Neural cell (in vitro differentiated cells): ENCODE data around the gene SCN8A. TPM values are rescaled to one million over a fixed set of nuclear protein-coding genes. Genes with fewer than 3 reads are reported as not detected.

ENCODE experiments used
- H2AFZ ChIP-seq: fragments of 200-600, 300-800 bp; sonication (generic), shearing (Covaris generic); 2 replicates; pipeline ENCODE4 v1.6.0; 2014; ENCODE audit warnings: low read depth, mild to moderate bottlenecking, antibody characterized with exemption, low read length, moderate library complexity
- H3F3A ChIP-seq: fragments of 200-600 bp; shearing (Covaris generic); 2 replicates; pipeline ENCODE4 v1.6.1; 2016; ENCODE audit warnings: mild to moderate bottlenecking, moderate library complexity, mixed read lengths, antibody characterized with exemption, low read length; ENCODE audit not compliant: insufficient read depth, poor library complexity, severe bottlenecking
- H3K27ac ChIP-seq: fragments of 200-600, 300-800 bp; sonication (generic), shearing (Covaris generic); 2 replicates; pipeline ENCODE4 v1.5.1; 2014; ENCODE audit warnings: mild to moderate bottlenecking, low read length, moderate library complexity
- H3K27me3 ChIP-seq: fragments of 300-800, 200-600 bp; sonication (generic), shearing (Covaris generic); 2 replicates; pipeline ENCODE4 v1.6.0; 2014; ENCODE audit warnings: mild to moderate bottlenecking, low read depth, low read length, moderate library complexity; ENCODE audit not compliant: insufficient read depth
- H3K36me3 ChIP-seq: fragments of 300-800, 200-600 bp; sonication (generic), shearing (Covaris generic); 2 replicates; pipeline ENCODE4 v1.5.1; 2014; ENCODE audit warnings: mild to moderate bottlenecking, antibody characterized with exemption, low read length, moderate library complexity; ENCODE audit not compliant: insufficient read depth
- H3K4me2 ChIP-seq: fragments of 300-800, 200-600 bp; sonication (generic), shearing (Covaris generic); 2 replicates; pipeline ENCODE4 v1.6.0; 2014; ENCODE audit warnings: mild to moderate bottlenecking, low read length
- H3K4me3 ChIP-seq: fragments of 300-800, 200-600 bp; sonication (generic), shearing (Covaris generic); 2 replicates; pipeline ENCODE4 v1.5.1; 2014; ENCODE audit warnings: mild to moderate bottlenecking, low read length, moderate library complexity
- H3K79me2 ChIP-seq: fragments of 200-600 bp; shearing (Covaris generic); replicated peaks from 2 replicates; pipeline ENCODE4 v1.6.0; 2014; ENCODE audit warnings: mild to moderate bottlenecking, low read length, moderate library complexity; ENCODE audit not compliant: insufficient read depth
- H3K9ac ChIP-seq: fragments of 300-800, 200-600 bp; sonication (generic), shearing (Covaris generic); 2 replicates; pipeline ENCODE4 v1.6.1; 2016; ENCODE audit warnings: mild to moderate bottlenecking, low read length, mixed read lengths
- H3K9me2 ChIP-seq: fragments of 200-600 bp; shearing (Covaris generic); 2 replicates; pipeline ENCODE4 v1.6.1; 2016; ENCODE audit warnings: mild to moderate bottlenecking, low read length, mixed read lengths; ENCODE audit not compliant: insufficient read depth
- H3K9me3 ChIP-seq: fragments of 200-600, 300-800 bp; sonication (generic), shearing (Covaris generic); 2 replicates; pipeline ENCODE4 v1.6.1; 2016; ENCODE audit warnings: mild to moderate bottlenecking, mixed run types, low read length, moderate library complexity, mixed read lengths
- H4K20me1 ChIP-seq: fragments of 200-600 bp; shearing (Covaris generic); 2 replicates; pipeline ENCODE4 v1.6.1; 2016; ENCODE audit warnings: mild to moderate bottlenecking, mixed run types; ENCODE audit not compliant: insufficient read depth
- EP300 ChIP-seq: fragments of 450-650 bp; conservative IDR thresholded peaks from 2 replicates; pipeline ENCODE4 v1.6.1; 2014; ENCODE audit warnings: antibody characterized with exemption, mild to moderate bottlenecking, moderate library complexity; ENCODE audit not compliant: poor library complexity, severe bottlenecking
- EZH2 ChIP-seq: fragments of 200-600, 300-800 bp; shearing (Covaris generic), sonication (generic); IDR thresholded peaks from 2 replicates; pipeline ENCODE4 v1.6.1; 2014; ENCODE audit warnings: antibody characterized with exemption, low read length, borderline replicate concordance, mild to moderate bottlenecking; ENCODE audit not compliant: insufficient read depth, poor library complexity, severe bottlenecking
- MXI1 ChIP-seq: fragments of 450-650 bp; conservative IDR thresholded peaks from 2 replicates; pipeline ENCODE4 v1.6.1; 2014; ENCODE audit warnings: antibody characterized with exemption, mild to moderate bottlenecking; ENCODE audit not compliant: poor library complexity, severe bottlenecking
- POLR2AphosphoS5 ChIP-seq: IDR thresholded peaks from 2 replicates; pipeline ENCODE4 v1.6.1; 2012
- RAD21 ChIP-seq: fragments of 450-650 bp; conservative IDR thresholded peaks from 2 replicates; pipeline ENCODE4 v1.6.1; 2014; ENCODE audit warnings: antibody characterized with exemption, mild to moderate bottlenecking, moderate library complexity
- SMC3 ChIP-seq: fragments of 450-650 bp; conservative IDR thresholded peaks from 2 replicates; pipeline ENCODE4 v1.6.1; 2014; ENCODE audit warnings: antibody characterized with exemption, mild to moderate bottlenecking, moderate library complexity; ENCODE audit not compliant: poor library complexity
- TAF1 ChIP-seq: IDR thresholded peaks from 2 replicates; pipeline ENCODE4 v1.6.1; 2012; ENCODE audit warnings: low read depth
- polyA plus RNA-seq: library from polyadenylated mRNA; depleted of rRNA; stranded (reverse); fragments of >200 nt; gene quantifications from 2 replicates; pipeline ENCODE4 v1.2.3, GENCODE V29; 2014
- TF ChIP-seq, protein P1 (sequence below): IDR thresholded peaks from 2 replicates; pipeline ENCODE4 v1.6.1; 2012; ENCODE audit warnings: borderline replicate concordance
- TF ChIP-seq, protein P2 (sequence below): fragments of 450-650 bp; IDR thresholded peaks from 2 replicates; pipeline ENCODE4 v1.5.1; 2014; ENCODE audit warnings: antibody characterized with exemption, mild to moderate bottlenecking, moderate library complexity; ENCODE audit not compliant: poor library complexity, severe bottlenecking

SCN8A gene
- polyA plus RNA-seq, 1 donor from 2014 or later = 14.2 TPM

DNA sequence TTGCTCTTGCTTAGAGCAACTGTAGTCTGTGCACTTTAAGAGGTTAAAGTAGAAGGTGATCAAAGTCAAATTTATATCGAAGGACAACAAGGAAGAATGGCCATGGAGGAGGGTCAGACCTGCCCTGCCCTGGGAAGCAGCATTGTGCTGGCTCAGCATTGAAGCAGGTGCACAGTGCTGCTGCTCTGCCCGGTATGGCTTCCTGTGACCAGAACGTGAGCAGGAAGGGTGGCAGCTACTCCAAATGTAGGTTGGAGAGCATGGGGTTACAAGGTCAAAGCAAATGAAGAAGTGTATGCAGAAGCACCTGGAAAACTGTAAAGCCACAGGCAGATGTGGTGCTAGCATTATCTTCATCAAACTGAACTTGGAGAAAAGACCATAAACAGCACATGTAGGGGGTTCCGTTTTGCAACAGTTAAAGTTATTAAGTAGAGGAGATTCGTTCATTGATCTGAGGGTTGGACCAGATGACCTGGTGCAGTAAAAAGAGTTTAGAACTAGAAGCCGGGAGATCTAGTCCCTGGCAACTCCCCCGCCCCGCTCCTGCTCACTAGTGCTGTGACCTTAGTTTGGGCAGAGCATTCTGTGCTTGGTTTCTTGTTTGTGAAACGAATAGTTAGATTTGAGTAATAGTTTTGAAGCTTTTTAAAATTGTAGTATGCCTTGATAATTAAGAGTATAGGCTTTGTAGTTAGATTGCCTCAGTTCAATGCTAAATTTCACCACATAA lies 84.2 kb downstream of the SCN8A start:
- TF ChIP-seq MXI1 (no peak), POLR2AphosphoS5 (no peak), TAF1 (no peak), EZH2 (no peak), EP300 (no peak), SMC3 (no peak), RAD21 (no peak)
- TF ChIP-seq, protein P1, sequence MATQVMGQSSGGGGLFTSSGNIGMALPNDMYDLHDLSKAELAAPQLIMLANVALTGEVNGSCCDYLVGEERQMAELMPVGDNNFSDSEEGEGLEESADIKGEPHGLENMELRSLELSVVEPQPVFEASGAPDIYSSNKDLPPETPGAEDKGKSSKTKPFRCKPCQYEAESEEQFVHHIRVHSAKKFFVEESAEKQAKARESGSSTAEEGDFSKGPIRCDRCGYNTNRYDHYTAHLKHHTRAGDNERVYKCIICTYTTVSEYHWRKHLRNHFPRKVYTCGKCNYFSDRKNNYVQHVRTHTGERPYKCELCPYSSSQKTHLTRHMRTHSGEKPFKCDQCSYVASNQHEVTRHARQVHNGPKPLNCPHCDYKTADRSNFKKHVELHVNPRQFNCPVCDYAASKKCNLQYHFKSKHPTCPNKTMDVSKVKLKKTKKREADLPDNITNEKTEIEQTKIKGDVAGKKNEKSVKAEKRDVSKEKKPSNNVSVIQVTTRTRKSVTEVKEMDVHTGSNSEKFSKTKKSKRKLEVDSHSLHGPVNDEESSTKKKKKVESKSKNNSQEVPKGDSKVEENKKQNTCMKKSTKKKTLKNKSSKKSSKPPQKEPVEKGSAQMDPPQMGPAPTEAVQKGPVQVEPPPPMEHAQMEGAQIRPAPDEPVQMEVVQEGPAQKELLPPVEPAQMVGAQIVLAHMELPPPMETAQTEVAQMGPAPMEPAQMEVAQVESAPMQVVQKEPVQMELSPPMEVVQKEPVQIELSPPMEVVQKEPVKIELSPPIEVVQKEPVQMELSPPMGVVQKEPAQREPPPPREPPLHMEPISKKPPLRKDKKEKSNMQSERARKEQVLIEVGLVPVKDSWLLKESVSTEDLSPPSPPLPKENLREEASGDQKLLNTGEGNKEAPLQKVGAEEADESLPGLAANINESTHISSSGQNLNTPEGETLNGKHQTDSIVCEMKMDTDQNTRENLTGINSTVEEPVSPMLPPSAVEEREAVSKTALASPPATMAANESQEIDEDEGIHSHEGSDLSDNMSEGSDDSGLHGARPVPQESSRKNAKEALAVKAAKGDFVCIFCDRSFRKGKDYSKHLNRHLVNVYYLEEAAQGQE = no peak
- TF ChIP-seq, protein P2, sequence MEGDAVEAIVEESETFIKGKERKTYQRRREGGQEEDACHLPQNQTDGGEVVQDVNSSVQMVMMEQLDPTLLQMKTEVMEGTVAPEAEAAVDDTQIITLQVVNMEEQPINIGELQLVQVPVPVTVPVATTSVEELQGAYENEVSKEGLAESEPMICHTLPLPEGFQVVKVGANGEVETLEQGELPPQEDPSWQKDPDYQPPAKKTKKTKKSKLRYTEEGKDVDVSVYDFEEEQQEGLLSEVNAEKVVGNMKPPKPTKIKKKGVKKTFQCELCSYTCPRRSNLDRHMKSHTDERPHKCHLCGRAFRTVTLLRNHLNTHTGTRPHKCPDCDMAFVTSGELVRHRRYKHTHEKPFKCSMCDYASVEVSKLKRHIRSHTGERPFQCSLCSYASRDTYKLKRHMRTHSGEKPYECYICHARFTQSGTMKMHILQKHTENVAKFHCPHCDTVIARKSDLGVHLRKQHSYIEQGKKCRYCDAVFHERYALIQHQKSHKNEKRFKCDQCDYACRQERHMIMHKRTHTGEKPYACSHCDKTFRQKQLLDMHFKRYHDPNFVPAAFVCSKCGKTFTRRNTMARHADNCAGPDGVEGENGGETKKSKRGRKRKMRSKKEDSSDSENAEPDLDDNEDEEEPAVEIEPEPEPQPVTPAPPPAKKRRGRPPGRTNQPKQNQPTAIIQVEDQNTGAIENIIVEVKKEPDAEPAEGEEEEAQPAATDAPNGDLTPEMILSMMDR = no peak
- H3K27me3 ChIP-seq = no peaks in the 10 kb centered on the region
- H2AFZ ChIP-seq = no peak overlapping the region
- no peak overlapping the region for H3K9ac ChIP-seq
- H3K27ac ChIP-seq = no peak overlapping the region
- H3K9me3 ChIP-seq = no peaks in the 10 kb centered on the region
- H3K4me2 ChIP-seq = no peak overlapping the region
- no peak overlapping the region for H3K4me3 ChIP-seq
- H3K9me2 ChIP-seq = no peaks in the 10 kb centered on the region
- H3F3A ChIP-seq = no peaks in the 10 kb centered on the region
- H3K79me2 ChIP-seq = no peaks in the 10 kb centered on the region
- H3K36me3 ChIP-seq = no peaks in the 10 kb centered on the region
- H4K20me1 ChIP-seq = no peaks in the 10 kb centered on the region

DNA sequence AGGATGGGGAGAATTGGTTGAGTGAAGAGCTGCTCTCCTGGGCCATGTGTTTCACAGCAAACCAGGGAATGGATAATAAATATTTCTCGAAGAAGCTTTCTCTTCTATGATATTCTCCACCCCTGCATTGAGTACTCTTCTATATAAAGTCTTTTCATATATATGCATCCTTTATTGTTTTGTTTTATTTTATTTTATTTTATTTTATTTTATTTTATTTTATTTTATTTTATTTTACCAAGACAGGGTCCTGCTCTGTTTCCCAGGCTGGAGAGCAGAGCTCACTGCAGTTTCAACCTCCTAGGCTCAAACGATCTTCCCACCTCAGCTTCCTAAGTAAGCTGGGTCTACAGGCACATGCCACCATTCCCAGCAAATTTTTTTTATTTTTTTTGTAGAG lies 85.8 kb downstream of the SCN8A start:
- Histone ChIP-seq H3K4me2 (no peak overlapping the region), H3K9me3 (no peaks in the 10 kb centered on the region), H4K20me1 (no peaks in the 10 kb centered on the region), H3K9me2 (no peaks in the 10 kb centered on the region), H3K27ac (no peak overlapping the region), H3K79me2 (no peaks in the 10 kb centered on the region), H2AFZ (no peak overlapping the region), H3K4me3 (no peak overlapping the region), H3K9ac (no peak overlapping the region), H3K36me3 (no peaks in the 10 kb centered on the region), H3K27me3 (no peaks in the 10 kb centered on the region), H3F3A (no peaks in the 10 kb centered on the region)
- TF ChIP-seq TAF1 (no peak), EZH2 (no peak), RAD21 (no peak), EP300 (no peak), POLR2AphosphoS5 (no peak)
- TF ChIP-seq, protein P2 = no peak
